ENCODE results near the gene SYS1.

DNA sequence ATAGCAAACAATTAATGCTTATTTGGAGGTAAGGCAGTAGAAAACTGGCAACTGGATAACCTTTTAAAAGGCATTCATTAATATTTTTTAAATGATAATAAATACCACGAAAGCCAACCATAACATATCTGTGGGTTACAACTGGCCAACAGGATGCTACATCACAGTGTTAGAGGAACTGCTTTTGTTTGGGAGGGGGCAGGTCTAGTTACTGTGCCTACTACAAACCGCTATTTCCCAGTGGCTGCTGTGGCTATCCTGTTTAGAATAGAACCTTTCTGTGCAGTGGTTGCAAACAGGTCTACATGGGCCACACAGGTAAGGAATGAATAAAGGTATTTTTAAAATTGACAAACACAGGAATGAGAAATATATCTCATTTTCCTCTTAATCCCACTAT lies 54.0 kb downstream of the SYS1 start:
- TF ChIP-seq SUZ12 (IDR thresholded peaks at IDR 0.05; ENCODE audit: low read length) (no peak), PHF8 (conservative IDR thresholded peaks at IDR 0.05; ENCODE audit: low read depth, low read length) (no peak), YY1 (IDR thresholded peaks at IDR 0.05; ENCODE audit: low read depth, low read length) (no peak), CTBP2 (IDR thresholded peaks at IDR 0.05; ENCODE audit: borderline replicate concordance, insufficient read depth, insufficient read length, low read length) (no peak)
- TF ChIP-seq, protein P1, sequence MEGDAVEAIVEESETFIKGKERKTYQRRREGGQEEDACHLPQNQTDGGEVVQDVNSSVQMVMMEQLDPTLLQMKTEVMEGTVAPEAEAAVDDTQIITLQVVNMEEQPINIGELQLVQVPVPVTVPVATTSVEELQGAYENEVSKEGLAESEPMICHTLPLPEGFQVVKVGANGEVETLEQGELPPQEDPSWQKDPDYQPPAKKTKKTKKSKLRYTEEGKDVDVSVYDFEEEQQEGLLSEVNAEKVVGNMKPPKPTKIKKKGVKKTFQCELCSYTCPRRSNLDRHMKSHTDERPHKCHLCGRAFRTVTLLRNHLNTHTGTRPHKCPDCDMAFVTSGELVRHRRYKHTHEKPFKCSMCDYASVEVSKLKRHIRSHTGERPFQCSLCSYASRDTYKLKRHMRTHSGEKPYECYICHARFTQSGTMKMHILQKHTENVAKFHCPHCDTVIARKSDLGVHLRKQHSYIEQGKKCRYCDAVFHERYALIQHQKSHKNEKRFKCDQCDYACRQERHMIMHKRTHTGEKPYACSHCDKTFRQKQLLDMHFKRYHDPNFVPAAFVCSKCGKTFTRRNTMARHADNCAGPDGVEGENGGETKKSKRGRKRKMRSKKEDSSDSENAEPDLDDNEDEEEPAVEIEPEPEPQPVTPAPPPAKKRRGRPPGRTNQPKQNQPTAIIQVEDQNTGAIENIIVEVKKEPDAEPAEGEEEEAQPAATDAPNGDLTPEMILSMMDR (IDR thresholded peaks at IDR 0.05; ENCODE audit: control extremely low read depth in 1 of 3, insufficient read depth in 1 of 3, low read depth in 1 of 3, low read length in 3 of 3): no peak
- TF ChIP-seq, protein P2, sequence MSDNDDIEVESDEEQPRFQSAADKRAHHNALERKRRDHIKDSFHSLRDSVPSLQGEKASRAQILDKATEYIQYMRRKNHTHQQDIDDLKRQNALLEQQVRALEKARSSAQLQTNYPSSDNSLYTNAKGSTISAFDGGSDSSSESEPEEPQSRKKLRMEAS (IDR thresholded peaks at IDR 0.05): no peak

Data from H1 (cell line).